HUES48 (cell line): ENCODE measurements around the gene UNC5CL.

Experiments
- H3K27ac ChIP-seq: one replicate; pipeline ENCODE4 v1.7.0; 2013; ENCODE audit warnings: low read depth, low read length, inconsistent platforms
- H3K27me3 ChIP-seq: 2 replicates; pipeline ENCODE4 v1.6.1; 2013; ENCODE audit warnings: mild to moderate bottlenecking, low read length; ENCODE audit not compliant: control insufficient read depth, insufficient read depth
- H3K36me3 ChIP-seq: 2 replicates; pipeline ENCODE4 v1.6.1; 2013; ENCODE audit warnings: low read length; ENCODE audit not compliant: control insufficient read depth, insufficient read depth
- H3K4me1 ChIP-seq: 2 replicates; pipeline ENCODE4 v1.6.1; 2013; ENCODE audit warnings: mild to moderate bottlenecking, low read length; ENCODE audit not compliant: control insufficient read depth, insufficient read depth
- H3K4me3 ChIP-seq: 2 replicates; pipeline ENCODE4 v1.5.1; 2013; ENCODE audit warnings: mild to moderate bottlenecking, low read depth, low read length
- H3K9ac ChIP-seq: 2 replicates; pipeline ENCODE4 v1.6.1; 2013; ENCODE audit warnings: mild to moderate bottlenecking, low read depth, low read length, moderate library complexity
- H3K9me3 ChIP-seq: 2 replicates; pipeline ENCODE4 v1.6.1; 2013; ENCODE audit warnings: low read length; ENCODE audit not compliant: control insufficient read depth, insufficient read depth

The UNC5CL gene

DNA sequence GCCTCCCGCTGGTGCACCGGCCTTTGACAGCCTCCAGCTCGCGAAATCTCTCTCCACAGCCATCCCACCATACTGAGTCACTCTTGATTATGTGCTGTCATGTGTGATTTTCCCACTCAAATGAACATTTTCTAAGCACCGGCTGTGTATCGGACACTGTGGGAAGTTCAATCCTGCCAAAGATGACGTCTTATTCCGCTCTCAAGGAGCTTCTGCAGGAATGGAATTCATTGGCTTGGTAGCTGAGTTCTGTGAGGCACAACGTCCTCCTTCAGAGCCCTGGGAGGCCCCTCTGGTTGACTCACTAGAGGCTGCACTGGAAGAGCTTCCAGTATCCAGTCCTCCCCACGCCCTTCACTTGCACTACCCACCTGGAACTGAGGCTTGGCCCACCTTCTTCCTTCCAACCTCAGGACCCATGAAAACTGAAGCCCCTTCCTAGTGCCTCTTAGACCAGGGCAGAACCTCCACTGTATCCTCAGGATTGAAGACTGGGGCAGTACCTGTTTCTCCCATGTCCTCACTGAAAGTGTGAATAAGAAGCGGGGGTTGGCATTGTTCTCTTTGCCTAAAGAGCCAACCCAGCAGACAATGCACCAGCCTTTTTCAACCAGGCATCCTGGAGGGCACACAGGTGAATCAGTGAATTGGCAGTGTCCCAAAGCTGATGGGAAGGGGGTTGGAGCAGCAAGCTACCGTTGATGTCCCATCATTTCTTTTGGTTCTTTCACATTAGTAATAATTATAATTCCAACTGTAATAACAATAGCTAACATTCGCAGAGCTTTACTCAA lies 1.7 kb downstream of the UNC5CL start:
- Histone ChIP-seq H3K27ac (no peak overlapping the region), H3K36me3 (no peaks in the 10 kb centered on the region), H3K9ac (no peak overlapping the region), H3K4me3 (no peak overlapping the region), H3K4me1 (peaks cover 6% of the 10 kb centered on the region; the same call in 1 of the 2 replicates), H3K27me3 (no peaks in the 10 kb centered on the region), H3K9me3 (no peaks in the 10 kb centered on the region)

DNA sequence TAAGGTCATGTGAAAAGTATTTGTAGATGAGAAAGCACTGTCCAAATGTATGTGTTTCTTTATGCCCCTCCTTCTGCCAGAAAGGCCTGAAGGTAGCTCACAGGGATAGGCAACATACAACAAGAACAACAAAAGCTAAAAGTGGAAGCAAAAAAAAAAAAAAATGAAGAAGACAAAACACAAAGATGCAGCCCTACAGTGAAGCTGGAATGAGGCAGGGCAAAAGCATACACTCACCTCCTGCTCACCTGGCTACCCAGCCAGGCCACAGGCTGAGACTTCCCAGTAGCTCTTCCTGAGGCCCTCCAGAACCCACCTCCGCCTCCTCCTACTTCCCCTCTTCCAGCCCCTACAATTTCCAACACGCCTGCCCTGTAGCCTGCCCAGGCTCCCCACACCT lies 2.4 kb downstream of the UNC5CL start:
- no peak overlapping the region for H3K27ac ChIP-seq
- no peak overlapping the region for H3K4me3 ChIP-seq
- no peak overlapping the region for H3K9ac ChIP-seq
- no peaks in the 10 kb centered on the region for H3K27me3 ChIP-seq
- H3K36me3 ChIP-seq = no peaks in the 10 kb centered on the region
- peaks cover 6% of the 10 kb centered on the region; the same call in 1 of the 2 replicates for H3K4me1 ChIP-seq
- no peaks in the 10 kb centered on the region for H3K9me3 ChIP-seq

DNA sequence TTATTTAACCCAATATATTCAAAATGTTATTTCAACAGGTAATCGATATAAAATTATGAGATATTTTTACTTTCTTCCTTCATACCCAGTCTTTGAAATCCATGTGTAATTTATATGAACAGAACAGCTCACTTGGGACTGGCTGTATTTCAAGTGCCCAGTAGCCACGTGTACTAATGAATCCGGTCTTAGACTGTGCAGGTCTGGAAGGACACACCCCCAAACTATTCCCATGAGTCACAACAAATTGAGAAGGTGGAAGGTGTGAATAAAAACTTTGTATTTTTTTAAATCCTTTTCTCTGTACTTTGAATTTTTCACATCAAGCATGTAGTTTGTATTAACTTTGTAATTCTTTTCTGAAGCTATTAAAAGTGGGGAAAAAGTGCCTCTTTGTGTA lies 2.8 kb downstream of the UNC5CL start:
- Histone ChIP-seq H3K9me3 (no peaks in the 10 kb centered on the region), H3K36me3 (no peaks in the 10 kb centered on the region), H3K4me1 (peaks cover 6% of the 10 kb centered on the region; the same call in 1 of the 2 replicates), H3K9ac (no peak overlapping the region), H3K27me3 (no peaks in the 10 kb centered on the region), H3K27ac (no peak overlapping the region), H3K4me3 (no peak overlapping the region)

DNA sequence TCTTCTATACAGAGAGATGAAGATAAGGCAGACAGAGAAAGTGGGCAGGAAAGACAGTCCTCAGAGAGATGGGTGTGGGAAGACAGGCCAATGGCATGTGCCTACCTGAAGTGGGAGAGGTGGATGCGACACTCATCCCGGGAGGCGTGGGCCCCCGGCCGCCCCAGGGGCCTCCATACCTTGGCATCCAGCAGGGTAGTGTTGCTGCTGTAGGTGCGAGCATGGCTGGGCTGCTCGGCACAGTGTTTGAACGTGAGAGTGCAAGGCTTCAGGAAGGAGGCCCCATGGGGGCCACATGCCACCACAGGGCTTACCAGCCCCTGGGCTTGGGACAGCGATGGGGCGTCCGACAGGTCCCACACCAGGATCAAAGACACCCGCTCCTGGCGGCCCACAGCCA lies 5.2 kb downstream of the UNC5CL start:
- Histone ChIP-seq H3K4me1 (peaks cover 5% of the 10 kb centered on the region), H3K4me3 (no peak overlapping the region), H3K27ac (no peak overlapping the region), H3K36me3 (no peaks in the 10 kb centered on the region), H3K9ac (no peak overlapping the region), H3K9me3 (no peaks in the 10 kb centered on the region), H3K27me3 (no peaks in the 10 kb centered on the region)

DNA sequence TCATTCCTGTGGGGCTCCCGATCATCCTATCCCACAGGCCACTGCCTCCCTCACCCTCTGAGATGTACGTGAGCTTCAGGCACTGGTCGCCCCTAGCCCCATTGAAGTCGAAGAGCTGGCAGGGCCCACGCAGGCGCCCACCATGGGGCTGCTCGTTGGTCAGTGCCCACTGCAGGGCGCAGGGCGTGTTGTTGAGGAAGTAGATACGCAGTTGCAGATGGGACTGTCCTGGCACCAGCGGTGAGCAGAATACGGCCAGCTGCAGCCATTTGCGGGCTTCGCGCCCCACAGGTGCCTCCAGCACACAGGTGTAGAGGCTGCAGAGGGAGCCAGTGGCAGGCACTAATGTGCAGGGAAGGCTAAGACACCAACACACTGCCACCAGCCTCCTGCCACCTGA lies 6.2 kb downstream of the UNC5CL start:
- no peaks in the 10 kb centered on the region for H3K36me3 ChIP-seq
- H3K27ac ChIP-seq = no peak overlapping the region
- peaks cover 10% of the 10 kb centered on the region for H3K4me1 ChIP-seq
- no peak overlapping the region for H3K9ac ChIP-seq
- H3K9me3 ChIP-seq = no peaks in the 10 kb centered on the region
- no peak overlapping the region for H3K4me3 ChIP-seq
- no peaks in the 10 kb centered on the region for H3K27me3 ChIP-seq

DNA sequence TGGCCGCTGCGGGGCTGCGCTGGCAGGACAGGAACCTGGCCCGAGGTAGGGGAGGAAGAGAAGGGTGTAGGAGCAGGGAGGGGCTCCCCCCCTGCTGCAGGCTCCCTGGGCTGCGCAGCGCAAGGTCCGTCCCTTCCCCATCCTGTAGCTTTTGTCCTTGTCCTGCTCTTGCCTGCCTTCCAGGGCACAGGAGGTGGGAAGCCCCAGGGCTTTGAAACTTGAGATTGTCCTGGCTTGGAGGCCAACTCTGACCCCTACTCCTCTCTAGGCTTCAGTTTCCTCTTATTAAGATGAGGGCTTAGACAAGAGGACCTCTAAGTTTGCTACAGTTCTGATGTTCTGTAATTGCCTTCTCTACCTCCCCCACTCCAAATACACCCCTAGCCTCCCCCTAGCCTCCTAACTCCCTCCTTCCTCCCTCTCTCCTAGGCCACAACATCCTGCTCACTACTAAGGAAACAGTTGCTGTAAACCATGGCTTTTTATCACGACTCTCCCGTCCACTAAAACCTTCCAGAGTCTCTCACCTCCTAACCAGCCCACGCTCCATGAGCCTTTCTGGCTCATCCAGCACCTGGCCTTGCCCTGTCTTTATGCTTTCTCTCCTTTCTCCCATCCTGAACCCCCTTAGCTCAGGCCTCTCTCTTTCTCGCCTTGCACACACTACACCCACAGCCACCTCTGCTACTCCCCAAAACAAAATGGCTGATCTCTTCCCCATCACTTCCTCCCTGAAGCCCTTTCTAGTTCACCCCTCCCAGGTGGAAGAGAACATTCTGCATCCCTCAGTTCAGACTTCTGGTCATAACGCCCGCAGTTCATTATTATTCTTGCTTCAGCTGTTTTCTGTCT lies 10.2 kb downstream of the UNC5CL start:
- Histone ChIP-seq H3K4me1 (peaks cover 19% of the 10 kb centered on the region), H3K9ac (peak overlapping the region; percentile 67), H3K27ac (peak overlapping the region; percentile 11)

DNA sequence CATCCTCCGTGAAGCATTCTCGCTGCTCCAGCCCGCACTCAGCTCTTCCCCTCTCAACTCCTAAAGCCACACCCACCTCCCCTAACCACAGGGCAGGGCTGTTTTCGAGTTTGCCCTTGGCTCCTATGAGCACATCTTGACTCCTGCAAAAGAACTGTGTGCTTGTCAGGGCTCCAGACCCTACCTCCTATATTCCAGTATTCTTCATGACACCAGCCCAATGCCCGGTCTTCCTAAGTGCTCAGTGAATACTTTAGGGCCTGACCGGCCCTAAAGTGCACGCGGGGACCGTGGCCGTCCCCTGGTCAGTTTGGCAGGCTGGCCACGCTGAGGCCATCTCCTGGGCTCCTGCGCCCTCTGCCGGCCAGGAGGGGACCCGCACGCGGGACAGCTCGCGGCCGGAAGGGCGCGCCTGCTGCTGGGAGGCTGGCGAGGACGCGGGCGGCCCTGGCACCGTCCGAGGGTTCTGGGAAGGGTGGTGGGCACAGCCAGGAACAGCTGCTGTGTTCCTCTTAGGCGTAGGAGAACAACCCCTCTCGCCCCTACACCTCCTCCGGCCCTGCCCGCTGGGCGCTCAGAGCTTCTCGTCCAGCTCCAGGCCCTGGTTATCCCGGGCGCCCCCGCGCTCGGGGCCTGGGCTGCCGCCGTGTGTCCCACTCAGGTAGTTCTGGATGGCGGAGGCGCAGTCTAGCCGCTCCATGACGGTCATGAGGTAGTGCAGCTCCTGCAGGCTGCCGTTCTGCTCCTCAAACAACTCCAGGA lies 11.0 kb downstream of the UNC5CL start:
- Histone ChIP-seq H3K27me3 (no peaks in the 10 kb centered on the region), H3K36me3 (no peaks in the 10 kb centered on the region), H3K4me3 (peak overlapping the region; percentile 72), H3K4me1 (peaks cover 19% of the 10 kb centered on the region), H3K27ac (peak overlapping the region; percentile 11), H3K9ac (peak overlapping the region; percentile 67), H3K9me3 (no peaks in the 10 kb centered on the region)

More for the DNA sequence above, 10.2 kb downstream of the UNC5CL start:
- H3K4me3 ChIP-seq = peak overlapping the region; percentile 72
- H3K27me3 ChIP-seq = no peaks in the 10 kb centered on the region
- H3K36me3 ChIP-seq = no peaks in the 10 kb centered on the region
- H3K9me3 ChIP-seq = no peaks in the 10 kb centered on the region

DNA sequence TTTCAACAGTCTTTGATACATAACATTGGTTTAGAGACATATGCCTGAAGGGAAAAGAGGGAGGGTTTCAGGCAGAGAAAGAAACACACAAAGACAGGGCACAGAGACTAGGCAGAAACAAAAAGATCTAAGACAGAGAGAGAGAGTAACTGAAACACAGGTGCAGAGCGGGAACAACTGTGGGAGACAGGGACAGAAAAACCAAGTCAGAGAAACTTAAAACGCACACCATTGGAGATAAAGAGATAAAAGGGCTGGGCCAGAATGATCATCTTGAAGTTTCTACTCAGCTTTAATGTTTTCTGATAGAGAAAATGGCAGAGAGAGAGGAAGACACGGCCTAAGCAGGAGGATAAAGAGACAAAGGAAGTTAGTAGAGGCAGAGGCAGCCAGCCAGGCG lies 11.8 kb downstream of the UNC5CL start:
- H3K9ac ChIP-seq = peak overlapping the region; percentile 51
- no peaks in the 10 kb centered on the region for H3K36me3 ChIP-seq
- H3K4me1 ChIP-seq = peaks cover 19% of the 10 kb centered on the region
- no peak overlapping the region for H3K27ac ChIP-seq
- H3K27me3 ChIP-seq = no peaks in the 10 kb centered on the region
- no peaks in the 10 kb centered on the region for H3K9me3 ChIP-seq
- peak overlapping the region; percentile 72 for H3K4me3 ChIP-seq

DNA sequence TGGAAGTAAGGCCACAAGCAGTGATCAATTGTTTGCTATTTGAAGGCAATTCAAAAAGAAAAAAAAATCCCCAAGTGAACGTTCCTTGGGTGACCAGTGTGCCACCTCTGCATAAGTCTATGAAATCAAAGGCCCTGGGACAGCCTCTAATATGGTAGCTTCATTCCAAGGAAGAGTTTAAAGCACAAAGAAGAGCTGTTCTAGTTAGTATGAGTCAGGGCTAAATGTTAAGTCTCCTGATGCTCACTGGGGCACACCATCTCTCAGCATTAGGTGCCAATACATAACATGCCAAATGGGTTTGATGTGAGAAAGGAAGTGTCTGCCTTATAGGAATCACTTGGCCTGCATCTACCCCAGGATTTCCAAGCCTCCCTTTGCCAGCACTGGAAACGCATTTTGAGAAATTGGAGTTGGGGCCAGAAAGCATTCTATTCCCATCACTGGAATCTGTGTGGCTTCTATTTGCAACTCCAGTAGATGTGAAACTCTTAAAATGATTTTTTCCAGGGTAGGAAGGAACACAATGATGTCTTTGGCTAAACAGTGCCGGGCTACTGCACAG lies 13.0 kb downstream of the UNC5CL start:
- Histone ChIP-seq H3K4me3 (no peak overlapping the region), H3K4me1 (peaks cover 19% of the 10 kb centered on the region), H3K9me3 (no peaks in the 10 kb centered on the region), H3K27ac (no peak overlapping the region), H3K27me3 (no peaks in the 10 kb centered on the region), H3K36me3 (no peaks in the 10 kb centered on the region), H3K9ac (no peak overlapping the region)

DNA sequence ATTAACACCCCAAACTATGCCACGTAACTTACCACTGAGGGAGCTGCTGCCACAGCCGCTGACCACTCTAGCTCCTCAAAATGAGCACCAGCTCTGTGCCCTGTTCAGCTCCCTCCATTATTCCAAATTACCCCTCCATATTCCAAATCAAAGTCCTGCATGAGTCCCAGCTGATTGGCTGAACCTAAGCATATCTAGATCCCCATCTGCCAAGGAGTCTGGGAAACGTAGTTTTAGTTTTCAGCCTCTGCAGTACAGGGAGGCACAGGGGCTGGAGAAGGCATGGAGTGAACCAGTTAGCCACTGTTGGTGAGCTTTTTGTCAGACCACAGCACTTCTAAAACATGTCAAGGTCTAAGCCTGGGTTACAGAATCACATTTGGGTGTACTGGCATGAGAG lies 15.9 kb downstream of the UNC5CL start:
- Histone ChIP-seq H3K4me1 (peaks cover 9% of the 10 kb centered on the region), H3K9me3 (no peaks in the 10 kb centered on the region), H3K27me3 (no peaks in the 10 kb centered on the region), H3K9ac (no peak overlapping the region), H3K4me3 (no peak overlapping the region), H3K27ac (no peak overlapping the region), H3K36me3 (no peaks in the 10 kb centered on the region)
